ENCODE measurements around the gene KCTD11. TPM values are rescaled to one million over a fixed set of nuclear protein-coding genes. Genes with fewer than 3 reads are reported as not detected.
A peak's percentile ranks its signal among the peaks of the same experiment; 100 is the strongest.

The KCTD11 gene
- polyA plus RNA-seq, 1 donor (not counting 4 experiments of a cell fraction or from before 2014, with no cell fraction given) = 18.5 TPM

DNA sequence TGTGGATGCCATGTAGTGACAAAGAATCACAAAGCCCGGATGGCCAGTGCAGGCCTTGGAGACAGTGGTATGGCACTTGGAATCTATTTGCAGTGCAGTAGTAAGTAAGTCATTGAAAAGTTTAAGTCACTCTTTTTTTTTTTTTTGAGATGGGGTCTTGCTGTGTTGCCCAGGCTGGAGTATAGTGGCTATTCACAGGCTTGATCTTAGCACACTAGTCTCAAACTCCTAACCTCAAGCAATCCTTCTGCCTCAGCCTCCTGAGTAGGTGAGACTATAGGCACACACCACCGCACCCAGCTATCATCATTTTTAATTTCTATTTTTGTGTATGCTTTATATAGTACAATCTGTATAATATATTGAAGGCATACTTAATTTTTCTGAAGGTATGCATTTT is 46.6 kb downstream of the KCTD11 start:
- H3K9me1 ChIP-seq (ENCODE audit: control insufficient read depth, extremely low read depth, insufficient read depth, low read length) = peaks cover 3% of the 10 kb centered on the region
- no peak for FAIRE-seq
- TF ChIP-seq, protein P1, sequence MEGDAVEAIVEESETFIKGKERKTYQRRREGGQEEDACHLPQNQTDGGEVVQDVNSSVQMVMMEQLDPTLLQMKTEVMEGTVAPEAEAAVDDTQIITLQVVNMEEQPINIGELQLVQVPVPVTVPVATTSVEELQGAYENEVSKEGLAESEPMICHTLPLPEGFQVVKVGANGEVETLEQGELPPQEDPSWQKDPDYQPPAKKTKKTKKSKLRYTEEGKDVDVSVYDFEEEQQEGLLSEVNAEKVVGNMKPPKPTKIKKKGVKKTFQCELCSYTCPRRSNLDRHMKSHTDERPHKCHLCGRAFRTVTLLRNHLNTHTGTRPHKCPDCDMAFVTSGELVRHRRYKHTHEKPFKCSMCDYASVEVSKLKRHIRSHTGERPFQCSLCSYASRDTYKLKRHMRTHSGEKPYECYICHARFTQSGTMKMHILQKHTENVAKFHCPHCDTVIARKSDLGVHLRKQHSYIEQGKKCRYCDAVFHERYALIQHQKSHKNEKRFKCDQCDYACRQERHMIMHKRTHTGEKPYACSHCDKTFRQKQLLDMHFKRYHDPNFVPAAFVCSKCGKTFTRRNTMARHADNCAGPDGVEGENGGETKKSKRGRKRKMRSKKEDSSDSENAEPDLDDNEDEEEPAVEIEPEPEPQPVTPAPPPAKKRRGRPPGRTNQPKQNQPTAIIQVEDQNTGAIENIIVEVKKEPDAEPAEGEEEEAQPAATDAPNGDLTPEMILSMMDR (optimal IDR thresholded peaks at IDR 0.05 in 1 of 3, IDR thresholded peaks at IDR 0.05 in 1 of 3, conservative IDR thresholded peaks at IDR 0.05 in 1 of 3; ENCODE audit: extremely low read depth in 1 of 3, insufficient read depth in 2 of 3, low read length in 3 of 3) = no peak
- no peak for TF ChIP-seq EZH2 (IDR thresholded peaks at IDR 0.05; ENCODE audit: low read length)
- H3K36me3 ChIP-seq (ENCODE audit: control insufficient read depth in 2 of 2, extremely low read depth in 1 of 2, insufficient read depth in 2 of 2, low read length in 2 of 2) = no peaks in the 10 kb centered on the region
- no peak overlapping the region for H3K4me2 ChIP-seq (ENCODE audit: control insufficient read depth, extremely low read depth, insufficient read depth, low read depth, low read length)
- dilution Hi-C loops (cut with MboI; ENCODE audit: extremely low pct_ligation_motif_present, low sequenced_read_pairs) = no loop called here
- no peaks in the 10 kb centered on the region for H4K20me1 ChIP-seq (ENCODE audit: control insufficient read depth, extremely low read depth, insufficient read depth, low read length)
- peaks cover 10% of the 10 kb centered on the region for H3K79me2 ChIP-seq (ENCODE audit: control insufficient read depth, insufficient read depth, low read length)
- H2AFZ ChIP-seq (ENCODE audit: control insufficient read depth, low read length) = no peak overlapping the region
- DNase-seq (ENCODE audit: low read depth, low spot score) = no peak
- no peaks in the 10 kb centered on the region for H3K27me3 ChIP-seq (ENCODE audit: control insufficient read depth, extremely low read depth, insufficient read depth, low read length)
- peaks cover 11% of the 10 kb centered on the region for H3K4me1 ChIP-seq (ENCODE audit: control insufficient read depth, extremely low read depth, insufficient read depth, low read length)
- H3K27ac ChIP-seq (ENCODE audit: control insufficient read depth, insufficient read depth, low read length) = no peak overlapping the region
- no peak overlapping the region for H3K4me3 ChIP-seq (ENCODE audit: control insufficient read depth in 2 of 3, extremely low read depth in 1 of 3, insufficient read depth in 2 of 3, low read depth in 1 of 3, low read length in 3 of 3)
- no peaks in the 10 kb centered on the region for H3K9me3 ChIP-seq (ENCODE audit: control insufficient read depth, low read depth, low read length)
- no peak overlapping the region for H3K9ac ChIP-seq (ENCODE audit: control insufficient read depth, extremely low read depth, insufficient read depth, low read length)

- Histone ChIP-seq H3K36me3 (ENCODE audit: control insufficient read depth in 2 of 2, extremely low read depth in 1 of 2, insufficient read depth in 2 of 2, low read length in 2 of 2) (no peaks in the 10 kb centered on the region), H2AFZ (ENCODE audit: control insufficient read depth, low read length) (peak overlapping the region; percentile 52), H3K4me1 (ENCODE audit: control insufficient read depth, extremely low read depth, insufficient read depth, low read length) (peaks cover 15% of the 10 kb centered on the region), H3K27ac (ENCODE audit: control insufficient read depth, insufficient read depth, low read length) (peak overlapping the region; percentile 40), H3K27me3 (ENCODE audit: control insufficient read depth, extremely low read depth, insufficient read depth, low read length) (no peaks in the 10 kb centered on the region), H3K79me2 (ENCODE audit: control insufficient read depth, insufficient read depth, low read length) (peaks cover 5% of the 10 kb centered on the region), H4K20me1 (ENCODE audit: control insufficient read depth, extremely low read depth, insufficient read depth, low read length) (no peaks in the 10 kb centered on the region), H3K9me1 (ENCODE audit: control insufficient read depth, extremely low read depth, insufficient read depth, low read length) (peaks cover 3% of the 10 kb centered on the region), H3K4me2 (ENCODE audit: control insufficient read depth, extremely low read depth, insufficient read depth, low read depth, low read length) (peak overlapping the region; percentile 89), H3K9me3 (ENCODE audit: control insufficient read depth, low read depth, low read length) (no peaks in the 10 kb centered on the region), H3K9ac (ENCODE audit: control insufficient read depth, extremely low read depth, insufficient read depth, low read length) (peak overlapping the region; percentile 78), H3K4me3 (ENCODE audit: control insufficient read depth in 2 of 3, extremely low read depth in 1 of 3, insufficient read depth in 2 of 3, low read depth in 1 of 3, low read length in 3 of 3) (peak overlapping the region; percentile 60 to 86 (median 84))
- dilution Hi-C loops (cut with MboI; ENCODE audit: extremely low pct_ligation_motif_present, low sequenced_read_pairs) = no loop called here
- DNase-seq (ENCODE audit: low read depth, low spot score) = no peak
- TF ChIP-seq, protein P1 (optimal IDR thresholded peaks at IDR 0.05 in 1 of 3, IDR thresholded peaks at IDR 0.05 in 1 of 3, conservative IDR thresholded peaks at IDR 0.05 in 1 of 3; ENCODE audit: extremely low read depth in 1 of 3, insufficient read depth in 2 of 3, low read length in 3 of 3) = no peak
- FAIRE-seq = peak; percentile 62
Observed at GRCh38 chr17:7403043-7403726, 51.2 kb downstream of the KCTD11 start.

Measured in keratinocyte (primary cell).